CD14-positive monocyte (primary cell): Measurements from ENCODE around the gene HMGB1. TPM values are rescaled to one million over a fixed set of nuclear protein-coding genes. Genes with fewer than 3 reads are reported as not detected.

Experiments
- DNase-seq, 3 donors: peaks; one replicate each; pipeline ENCODE4 v3.0.0-alpha.2; 2011 to 2022
- H2AFZ ChIP-seq: 2 replicates; pipeline ENCODE4 v1.6.0; 2012; ENCODE audit warnings: mild to moderate bottlenecking, low read depth, low read length, inconsistent platforms; ENCODE audit not compliant: insufficient read depth, poor library complexity, severe bottlenecking
- H3K27ac ChIP-seq, 2 donors: 1 replicate in 1 of 2; 2 replicates in 1 of 2; pipeline ENCODE4 v1.5.1; 2012 to 2013; ENCODE audit warnings: low read length in 2 of 2, control low read depth in 1 of 2, inconsistent platforms in 1 of 2, low read depth in 1 of 2, mild to moderate bottlenecking in 1 of 2
- H3K27me3 ChIP-seq, 2 donors: one replicate each; pipeline versions ENCODE4 v1.6.0 to v1.6.1; 2011 to 2013; ENCODE audit warnings: low read length in 2 of 2; ENCODE audit not compliant: control insufficient read depth in 2 of 2, insufficient read depth in 2 of 2
- H3K36me3 ChIP-seq, 2 donors: replicated peaks in 1 of 2; 1 replicate in 1 of 2; 2 replicates in 1 of 2; pipeline versions ENCODE4 v1.5.1 to v1.6.1; 2012 to 2013; ENCODE audit warnings: low read length in 2 of 2, control low read depth in 1 of 2, inconsistent platforms in 1 of 2, mild to moderate bottlenecking in 1 of 2; ENCODE audit not compliant: insufficient read depth in 2 of 2, control insufficient read depth in 1 of 2
- H3K4me1 ChIP-seq, 2 donors: 1 replicate in 1 of 2; 2 replicates in 1 of 2; pipeline versions ENCODE4 v1.5.1 to v1.6.1; 2012 to 2013; ENCODE audit warnings: low read length in 2 of 2, control low read depth in 1 of 2, inconsistent platforms in 1 of 2, mild to moderate bottlenecking in 1 of 2, moderate library complexity in 1 of 2; ENCODE audit not compliant: insufficient read depth in 2 of 2, control insufficient read depth in 1 of 2
- H3K4me2 ChIP-seq: replicated peaks from 2 replicates; pipeline ENCODE3; 2012; ENCODE audit warnings: low read length, moderate library complexity, mild to moderate bottlenecking; ENCODE audit not compliant: poor library complexity, severe bottlenecking; ENCODE audit errors: extremely low read depth
- H3K4me3 ChIP-seq, 3 experiments: fragments of 200-600 bp in 1 of 3; sonication (generic) in 1 of 3; replicated peaks in 1 of 3; 1 replicate in 2 of 3; 2 replicates in 1 of 3; pipeline ENCODE4 v1.5.1; 2011 to 2013; ENCODE audit warnings: low read length in 3 of 3, mild to moderate bottlenecking in 3 of 3, control low read depth in 2 of 3, low read depth in 2 of 3, inconsistent platforms in 1 of 3, moderate library complexity in 1 of 3
- H3K79me2 ChIP-seq: 2 replicates; pipeline ENCODE4 v1.6.0; 2012; ENCODE audit warnings: mild to moderate bottlenecking, control low read depth, inconsistent platforms, low read length, moderate library complexity; ENCODE audit not compliant: insufficient read depth
- H3K9ac ChIP-seq: 2 replicates; pipeline ENCODE4 v1.6.0; 2017; ENCODE audit warnings: low read length, mild to moderate bottlenecking; ENCODE audit not compliant: insufficient read depth, poor library complexity, severe bottlenecking
- H3K9me3 ChIP-seq, 2 donors: replicated peaks in 1 of 2; 1 replicate in 1 of 2; 2 replicates in 1 of 2; pipeline versions ENCODE4 v1.5.1 to v1.6.1; 2012 to 2013; ENCODE audit warnings: low read length in 2 of 2, control low read depth in 1 of 2; ENCODE audit not compliant: control insufficient read depth in 1 of 2, insufficient read depth in 1 of 2
- H4K20me1 ChIP-seq: 2 replicates; pipeline ENCODE4 v1.6.0; 2012; ENCODE audit warnings: mild to moderate bottlenecking, low read length, control low read depth, moderate library complexity; ENCODE audit not compliant: insufficient read depth
- H3K27ac Mint-ChIP-seq, 7 donors: one replicate each; pipeline ENCODE4 v1.8.0; 2020; ENCODE audit warnings: mild to moderate bottlenecking in 7 of 7, mixed read lengths in 7 of 7, moderate library complexity in 6 of 7, inconsistent platforms in 2 of 7
- H3K27me3 Mint-ChIP-seq, 3 donors: one replicate each; pipeline ENCODE4 v1.8.0; 2021 to 2022; ENCODE audit warnings: low read depth in 3 of 3, mild to moderate bottlenecking in 3 of 3, mixed read lengths in 3 of 3, moderate library complexity in 3 of 3, inconsistent platforms in 1 of 3
- H3K36me3 Mint-ChIP-seq, 2 donors: one replicate each; pipeline ENCODE4 v1.8.0; 2020; ENCODE audit warnings: mixed read lengths in 2 of 2, inconsistent platforms in 1 of 2, mild to moderate bottlenecking in 1 of 2
- H3K4me1 Mint-ChIP-seq: one replicate; pipeline ENCODE4 v1.8.0; 2020; ENCODE audit warnings: mild to moderate bottlenecking, mixed read lengths
- H3K4me3 Mint-ChIP-seq, 2 donors: one replicate each; pipeline ENCODE4 v1.8.0; 2020; ENCODE audit warnings: mild to moderate bottlenecking in 2 of 2, mixed read lengths in 2 of 2, moderate library complexity in 1 of 2
- H3K9me3 Mint-ChIP-seq, 7 donors: one replicate each; pipeline ENCODE4 v1.8.0; 2020 to 2022; ENCODE audit warnings: mixed read lengths in 7 of 7, mild to moderate bottlenecking in 6 of 7, moderate library complexity in 6 of 7, inconsistent platforms in 2 of 7
- WGBS: methylation state at CpG from one replicate; pipeline ENCODE4 v1.1.5; 2013; ENCODE audit warnings: missing lambda C conversion rate; ENCODE audit not compliant: insufficient coverage; 5-methylcytosine and 5-hydroxymethylcytosine counted together
- intact Hi-C, 2 donors: fragments of 100-400 bp; cut with micrococcal nuclease; formaldehyde crosslinking; loops; one replicate each; pipeline versions ENCODE4 v1.15.0 to v1.15.1; 2023
- polyA plus RNA-seq, 3 donors: library from polyadenylated mRNA; depleted of rRNA in 1 of 3; unstranded in 2 of 3; stranded (reverse) in 1 of 3; fragments of 300-500 nt in 2 of 3; fragments of >200 nt in 1 of 3; fragmentation: Illumina TruSeq in 2 of 3; gene quantifications; 1 replicate in 2 of 3; 2 replicates in 1 of 3; pipeline ENCODE4 v1.2.3, GENCODE V29; 2012 to 2021
- TF ChIP-seq, protein P1 (sequence below): fragments of 200-600 bp; IDR thresholded peaks from one replicate; pipeline ENCODE4 v1.8.0; 2022; ENCODE audit warnings: antibody characterized with exemption, mild to moderate bottlenecking

HMGB1 gene
- polyA plus RNA-seq, 3 donors = 132 to 489 (median 430) TPM

DNA sequence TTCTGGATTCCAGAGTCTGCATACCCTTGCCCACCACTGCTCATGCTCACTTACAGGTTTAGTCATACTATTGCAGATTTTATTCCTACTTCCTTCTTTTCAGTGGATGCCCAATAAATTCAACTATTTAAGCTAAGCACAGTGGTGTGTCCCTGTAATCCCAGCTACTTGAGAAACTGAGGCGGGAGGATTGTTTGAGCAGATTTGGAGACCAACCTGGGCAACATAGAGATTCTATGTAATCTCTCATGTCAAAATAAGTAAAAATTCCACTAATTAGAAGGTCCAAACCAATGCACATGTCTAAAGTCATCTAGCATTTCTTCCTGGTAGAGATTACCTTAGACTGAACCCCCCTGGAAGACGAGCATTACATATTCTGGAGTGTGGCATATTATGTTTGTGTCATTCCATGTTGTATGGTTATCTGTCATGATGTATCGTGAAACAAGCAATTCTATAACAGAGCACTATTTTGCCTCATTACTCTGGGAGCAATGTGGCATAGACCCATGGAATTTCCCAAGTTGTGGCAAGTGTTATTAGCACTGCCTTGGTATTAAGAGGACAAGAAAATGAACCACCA, 8.3 kb downstream of the HMGB1 start:
- Histone ChIP-seq H3K36me3 (peaks cover 17 to 29% of the 10 kb centered on the region in 2 donors), H3K27ac (no peak overlapping the region), H3K9ac (no peak overlapping the region), H3K4me2 (no peak overlapping the region), H3K79me2 (peaks cover 12% of the 10 kb centered on the region), H4K20me1 (no peaks in the 10 kb centered on the region), H3K27me3 (no peaks in the 10 kb centered on the region), H2AFZ (no peak overlapping the region), H3K4me3 (no peak overlapping the region), H3K4me1 (peaks cover under 1 to 3% of the 10 kb centered on the region in 2 donors), H3K9me3 (no peaks in the 10 kb centered on the region)
- Mint-ChIP-seq H3K4me1 (peaks cover 11% of the 10 kb centered on the region), H3K36me3 (peaks cover 23 to 30% of the 10 kb centered on the region in 2 donors), H3K27me3 (no peaks in the 10 kb centered on the region), H3K9me3 (no peaks in the 10 kb centered on the region), H3K27ac (no peak overlapping the region), H3K4me3 (no peak overlapping the region)
- WGBS = 100% methylated on average over 1 of the region's 3 CpGs
- TF ChIP-seq, protein P1, sequence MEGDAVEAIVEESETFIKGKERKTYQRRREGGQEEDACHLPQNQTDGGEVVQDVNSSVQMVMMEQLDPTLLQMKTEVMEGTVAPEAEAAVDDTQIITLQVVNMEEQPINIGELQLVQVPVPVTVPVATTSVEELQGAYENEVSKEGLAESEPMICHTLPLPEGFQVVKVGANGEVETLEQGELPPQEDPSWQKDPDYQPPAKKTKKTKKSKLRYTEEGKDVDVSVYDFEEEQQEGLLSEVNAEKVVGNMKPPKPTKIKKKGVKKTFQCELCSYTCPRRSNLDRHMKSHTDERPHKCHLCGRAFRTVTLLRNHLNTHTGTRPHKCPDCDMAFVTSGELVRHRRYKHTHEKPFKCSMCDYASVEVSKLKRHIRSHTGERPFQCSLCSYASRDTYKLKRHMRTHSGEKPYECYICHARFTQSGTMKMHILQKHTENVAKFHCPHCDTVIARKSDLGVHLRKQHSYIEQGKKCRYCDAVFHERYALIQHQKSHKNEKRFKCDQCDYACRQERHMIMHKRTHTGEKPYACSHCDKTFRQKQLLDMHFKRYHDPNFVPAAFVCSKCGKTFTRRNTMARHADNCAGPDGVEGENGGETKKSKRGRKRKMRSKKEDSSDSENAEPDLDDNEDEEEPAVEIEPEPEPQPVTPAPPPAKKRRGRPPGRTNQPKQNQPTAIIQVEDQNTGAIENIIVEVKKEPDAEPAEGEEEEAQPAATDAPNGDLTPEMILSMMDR = no peak
- no peak for DNase-seq
- intact Hi-C loops = no loop called here

DNA sequence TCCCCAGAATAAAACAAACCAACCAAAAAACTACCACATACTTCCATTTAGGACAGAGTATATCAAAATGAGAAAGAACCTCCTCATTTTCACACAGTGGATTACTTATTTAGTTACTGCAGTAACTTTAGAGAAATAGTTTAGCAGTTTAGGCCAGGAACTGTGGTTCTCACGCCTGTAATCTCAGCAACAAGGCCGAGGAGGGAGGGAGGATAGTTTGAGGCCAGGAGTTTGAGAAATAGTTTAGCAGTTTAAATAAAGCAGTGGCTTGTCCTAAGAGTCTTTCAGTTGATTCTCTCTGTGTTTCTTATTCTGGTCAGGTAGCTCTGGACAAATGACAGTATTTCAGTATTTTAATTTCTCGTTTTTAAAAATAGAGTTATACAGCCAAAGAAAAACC, 9.4 kb downstream of the HMGB1 start:
- H3K9ac ChIP-seq = no peak overlapping the region
- Mint-ChIP-seq H3K4me1 (peaks cover 5% of the 10 kb centered on the region), H3K27me3 (no peaks in the 10 kb centered on the region), H3K9me3 (no peaks in the 10 kb centered on the region), H3K36me3 (peaks cover 15 to 21% of the 10 kb centered on the region in 2 donors), H3K4me3 (no peak overlapping the region), H3K27ac (peak overlapping the region in 1 of 7 donors; percentile 2)
- H4K20me1 ChIP-seq = no peaks in the 10 kb centered on the region
- no peak for DNase-seq
- no CpG with 5 or more reads among the region's 3 CpGs for WGBS
- TF ChIP-seq, protein P1 = no peak
- peaks cover 7 to 18% of the 10 kb centered on the region in 2 donors for H3K36me3 ChIP-seq
- no peaks in the 10 kb centered on the region for H3K27me3 ChIP-seq
- no peak overlapping the region for H2AFZ ChIP-seq
- H3K4me3 ChIP-seq = no peak overlapping the region
- H3K79me2 ChIP-seq = peaks cover under 1% of the 10 kb centered on the region
- no peaks in the 10 kb centered on the region for H3K9me3 ChIP-seq
- H3K4me1 ChIP-seq = no peaks in the 10 kb centered on the region
- no peak overlapping the region for H3K27ac ChIP-seq
- intact Hi-C loops = no loop called here
- H3K4me2 ChIP-seq = no peak overlapping the region
